HFFc6 (cell line): ENCODE data around the gene ISOC1. TPM values are rescaled to one million over a fixed set of nuclear protein-coding genes. Genes with fewer than 3 reads are reported as not detected.

Experiments
- DNase-seq: peaks from one replicate; pipeline ENCODE4 v3.0.0-alpha.2; 2018
- H3K27ac Mint-ChIP-seq: 2 replicates; pipeline ENCODE4 v1.8.0; 2020; ENCODE audit warnings: mild to moderate bottlenecking, mixed read lengths
- H3K27me3 Mint-ChIP-seq: 2 replicates; pipeline ENCODE4 v1.8.0; 2021; ENCODE audit warnings: mild to moderate bottlenecking, moderate library complexity, mixed read lengths; ENCODE audit not compliant: insufficient read depth
- H3K36me3 Mint-ChIP-seq: 2 replicates; pipeline ENCODE4 v1.8.0; 2021; ENCODE audit warnings: low read depth, mixed read lengths
- H3K4me1 Mint-ChIP-seq: 2 replicates; pipeline ENCODE4 v1.8.0; 2020; ENCODE audit warnings: low read depth, mixed read lengths
- H3K4me3 Mint-ChIP-seq: 2 replicates; pipeline ENCODE4 v1.8.0; 2020; ENCODE audit warnings: mild to moderate bottlenecking, moderate library complexity, mixed read lengths
- H3K9me3 Mint-ChIP-seq: 2 replicates; pipeline ENCODE4 v1.8.0; 2020; ENCODE audit warnings: mild to moderate bottlenecking, mixed read lengths
- CTCF ChIP-seq: fragments of 200-600 bp; sonication (generic); IDR thresholded peaks from 2 replicates; pipeline ENCODE4 v1.5.0; 2021; ENCODE audit warnings: antibody characterized with exemption, mild to moderate bottlenecking
- long read RNA-seq: library from polyadenylated mRNA; unstranded; transcript quantifications from one replicate; pipeline ENCODE4 v2.0.0, GENCODE V29; 2019
- total RNA-seq, 6 experiments: library from RNA; stranded (reverse); fragmentation: NEBNext Ultra II Directional; extraction: Animal tissue kit (Norgen Biotek cat#: 25700); gene quantifications; 2 replicates in 1 of 6; 3 replicates in 5 of 6; pipeline ENCODE4 v1.2.3, GENCODE V29; 2021

ISOC1 gene
- total RNA-seq = 1 to 10 TPM; 6.7 to 9.0 (median 8.2) TPM
- long read RNA-seq, transcript ISOC1-201 (5 exons, 1,940 nt) = major isoform, 9 of 10 reads
- long read RNA-seq, partial matches to known transcripts = 0 of 10 reads
- long read RNA-seq, other reads (novel, unspliced or antisense) = 1 of 10 reads

- H3K4me1 Mint-ChIP-seq = peaks cover 9% of the 10 kb centered on the region
- peak; percentile 82 for DNase-seq
- H3K4me3 Mint-ChIP-seq = peak within 1 kb of the TSS; percentile 90
- H3K36me3 Mint-ChIP-seq = no peaks in the 10 kb centered on the region
- H3K27me3 Mint-ChIP-seq = peaks cover 4% of the 10 kb centered on the region
- H3K9me3 Mint-ChIP-seq = no peaks in the 10 kb centered on the region
- peak; percentile 27 for TF ChIP-seq CTCF
- no peak within 1 kb of the TSS; the same call in 1 of the 2 replicates for H3K27ac Mint-ChIP-seq
Observed at GRCh38 chr5:129094087-129094923, at the start of gene ISOC1. ISOC1 (plus strand) TSS chr5:129094749; CDS start chr5:129094767, 18 bp downstream.

- H3K4me1 Mint-ChIP-seq = no peaks in the 10 kb centered on the region
- H3K36me3 Mint-ChIP-seq = no peaks in the 10 kb centered on the region
- no peak for DNase-seq
- H3K9me3 Mint-ChIP-seq = peaks cover 22% of the 10 kb centered on the region
- H3K4me3 Mint-ChIP-seq = no peak overlapping the region
- no peak for TF ChIP-seq CTCF
- peaks cover under 1% of the 10 kb centered on the region; the same call in 1 of the 2 replicates for H3K27me3 Mint-ChIP-seq
- H3K27ac Mint-ChIP-seq = no peak overlapping the region
Observed at GRCh38 chr5:129046151-129046550, 48.4 kb upstream of the ISOC1 start.

GRCh38 chr5:129048509-129048908, 46.0 kb upstream of the ISOC1 start:
- no peak for DNase-seq
- no peaks in the 10 kb centered on the region for H3K4me1 Mint-ChIP-seq
- H3K27me3 Mint-ChIP-seq = peaks cover 2% of the 10 kb centered on the region; the same call in 1 of the 2 replicates
- H3K9me3 Mint-ChIP-seq = peaks cover 10% of the 10 kb centered on the region
- no peak overlapping the region for H3K27ac Mint-ChIP-seq
- TF ChIP-seq CTCF = no peak
- no peaks in the 10 kb centered on the region for H3K36me3 Mint-ChIP-seq
- no peak overlapping the region for H3K4me3 Mint-ChIP-seq

- Mint-ChIP-seq H3K4me3 (no peak overlapping the region), H3K9me3 (peaks cover 10% of the 10 kb centered on the region), H3K27ac (no peak overlapping the region), H3K36me3 (no peaks in the 10 kb centered on the region), H3K27me3 (peaks cover 2% of the 10 kb centered on the region; the same call in 1 of the 2 replicates), H3K4me1 (no peaks in the 10 kb centered on the region)
- TF ChIP-seq CTCF = no peak
- no peak for DNase-seq
Observed at GRCh38 chr5:129049126-129049799, 45.3 kb upstream of the ISOC1 start.

- TF ChIP-seq CTCF = no peak
- Mint-ChIP-seq H3K9me3 (peaks cover 13% of the 10 kb centered on the region), H3K27me3 (peaks cover 2% of the 10 kb centered on the region; the same call in 1 of the 2 replicates), H3K4me3 (no peak overlapping the region), H3K36me3 (no peaks in the 10 kb centered on the region), H3K27ac (no peak overlapping the region), H3K4me1 (no peaks in the 10 kb centered on the region)
- DNase-seq = no peak
Observed at GRCh38 chr5:129051283-129051682, 43.3 kb upstream of the ISOC1 start.
